ENCODE measurements around the gene CEP83.

CEP83 gene

GRCh38 chr12:94265966-94266745, 193.5 kb downstream of the CEP83 start:
- no peak for DNase-seq

GRCh38 chr12:94265539-94265938, 194.1 kb downstream of the CEP83 start:
- no peak for DNase-seq

- no peak for DNase-seq
Measured at GRCh38 chr12:94264736-94265485, 194.8 kb downstream of the CEP83 start.

GRCh38 chr12:94263905-94264561, 195.6 kb downstream of the CEP83 start:
- no peak for DNase-seq

GRCh38 chr12:94263011-94263811, 196.5 kb downstream of the CEP83 start:
- DNase-seq, result peak; percentile 40 to 62

GRCh38 chr12:94262228-94263010, 197.2 kb downstream of the CEP83 start:
- DNase-seq, result peak; percentile 60 to 64

- DNase-seq, result no peak
Measured at GRCh38 chr12:94261786-94262185, 197.9 kb downstream of the CEP83 start.

GRCh38 chr12:94261119-94261518, 198.5 kb downstream of the CEP83 start:
- DNase-seq, result no peak

- no peak for DNase-seq
Measured at GRCh38 chr12:94260717-94261116, 198.9 kb downstream of the CEP83 start.

- no peak for DNase-seq
Measured at GRCh38 chr12:94260017-94260416, 199.7 kb downstream of the CEP83 start.

- DNase-seq, result no peak
Measured at GRCh38 chr12:94258593-94258992, 201.1 kb downstream of the CEP83 start.
